ENCODE measurements around the gene AGMO. TPM values are rescaled to one million over a fixed set of nuclear protein-coding genes. Genes with fewer than 3 reads are reported as not detected.

Gene AGMO
- total RNA-seq, 1 donor from 2014 or later: 0.34 TPM

- FAIRE-seq (no peak), DNase-seq (ENCODE audit: low read depth) (no peak)
- Histone ChIP-seq H3K4me2 (ENCODE audit: low read length) (no peak overlapping the region), H4K20me1 (ENCODE audit: insufficient read depth, low read length) (no peaks in the 10 kb centered on the region), H3K4me3 (ENCODE audit: insufficient read depth, low read depth, low read length) (no peak overlapping the region), H3K27ac (ENCODE audit: low read depth, low read length) (no peak overlapping the region), H3K36me3 (ENCODE audit: insufficient read depth, low read length) (no peaks in the 10 kb centered on the region), H2AFZ (ENCODE audit: low read depth, low read length) (no peak overlapping the region), H3K9ac (ENCODE audit: low read length) (no peak overlapping the region), H3K9me3 (ENCODE audit: insufficient read depth, low read depth, low read length) (no peaks in the 10 kb centered on the region), H3K4me1 (ENCODE audit: insufficient read depth, low read length) (peaks cover 2% of the 10 kb centered on the region), H3K27me3 (ENCODE audit: insufficient read depth, low read length) (no peaks in the 10 kb centered on the region), H3K79me2 (ENCODE audit: insufficient read depth, low read length) (no peaks in the 10 kb centered on the region)
- Mint-ChIP-seq H3K4me1 (ENCODE audit: low read depth, unreplicated experiment) (peaks cover 6% of the 10 kb centered on the region), H3K36me3 (ENCODE audit: low read depth, unreplicated experiment) (peaks cover 2% of the 10 kb centered on the region), H3K27me3 (ENCODE audit: low read depth, unreplicated experiment) (no peaks in the 10 kb centered on the region), H3K9me3 (ENCODE audit: unreplicated experiment) (peaks cover 2% of the 10 kb centered on the region), H3K27ac (ENCODE audit: unreplicated experiment) (no peak overlapping the region), H3K4me3 (ENCODE audit: unreplicated experiment) (no peak overlapping the region)
- no peak for TF ChIP-seq CTCF (IDR thresholded peaks at IDR 0.05; ENCODE audit: insufficient read depth, low read depth, low read length)
Observed at GRCh38 chr7:15399441-15399840, 162.4 kb downstream of the AGMO start.

- Mint-ChIP-seq H3K4me3 (ENCODE audit: unreplicated experiment) (no peak overlapping the region), H3K27me3 (ENCODE audit: low read depth, unreplicated experiment) (no peaks in the 10 kb centered on the region), H3K27ac (ENCODE audit: unreplicated experiment) (no peak overlapping the region), H3K9me3 (ENCODE audit: unreplicated experiment) (peaks cover 2% of the 10 kb centered on the region), H3K36me3 (ENCODE audit: low read depth, unreplicated experiment) (peaks cover 2% of the 10 kb centered on the region), H3K4me1 (ENCODE audit: low read depth, unreplicated experiment) (peaks cover 6% of the 10 kb centered on the region)
- H3K4me3 ChIP-seq (ENCODE audit: insufficient read depth, low read depth, low read length): no peak overlapping the region
- DNase-seq (ENCODE audit: low read depth) (peak; percentile 39), FAIRE-seq (no peak)
- no peaks in the 10 kb centered on the region for H3K36me3 ChIP-seq (ENCODE audit: insufficient read depth, low read length)
- no peak overlapping the region for H3K9ac ChIP-seq (ENCODE audit: low read length)
- no peak for TF ChIP-seq CTCF (IDR thresholded peaks at IDR 0.05; ENCODE audit: insufficient read depth, low read depth, low read length)
- no peak for TF ChIP-seq EZH2 (IDR thresholded peaks at IDR 0.05; ENCODE audit: insufficient read depth, low read length)
- no peaks in the 10 kb centered on the region for H3K79me2 ChIP-seq (ENCODE audit: insufficient read depth, low read length)
- peaks cover 2% of the 10 kb centered on the region for H3K4me1 ChIP-seq (ENCODE audit: insufficient read depth, low read length)
- H3K4me2 ChIP-seq (ENCODE audit: low read length): no peak overlapping the region
- no peak overlapping the region for H3K27ac ChIP-seq (ENCODE audit: low read depth, low read length)
- H3K9me3 ChIP-seq (ENCODE audit: insufficient read depth, low read depth, low read length): no peaks in the 10 kb centered on the region
- no peak overlapping the region for H2AFZ ChIP-seq (ENCODE audit: low read depth, low read length)
- no peaks in the 10 kb centered on the region for H3K27me3 ChIP-seq (ENCODE audit: insufficient read depth, low read length)
- no peaks in the 10 kb centered on the region for H4K20me1 ChIP-seq (ENCODE audit: insufficient read depth, low read length)
Observed at GRCh38 chr7:15397922-15398760, 163.7 kb downstream of the AGMO start.

GRCh38 chr7:15397159-15397550 is 164.7 kb downstream of the AGMO start:
- H3K9ac ChIP-seq (ENCODE audit: low read length): no peak overlapping the region
- no peaks in the 10 kb centered on the region for H3K36me3 ChIP-seq (ENCODE audit: insufficient read depth, low read length)
- no peaks in the 10 kb centered on the region for H3K9me3 ChIP-seq (ENCODE audit: insufficient read depth, low read depth, low read length)
- peaks cover 2% of the 10 kb centered on the region for H3K9me3 Mint-ChIP-seq (ENCODE audit: unreplicated experiment)
- no peaks in the 10 kb centered on the region for H3K79me2 ChIP-seq (ENCODE audit: insufficient read depth, low read length)
- no peak for FAIRE-seq
- H2AFZ ChIP-seq (ENCODE audit: low read depth, low read length): no peak overlapping the region
- no peaks in the 10 kb centered on the region for H3K27me3 Mint-ChIP-seq (ENCODE audit: low read depth, unreplicated experiment)
- no peaks in the 10 kb centered on the region for H4K20me1 ChIP-seq (ENCODE audit: insufficient read depth, low read length)
- H3K4me1 ChIP-seq (ENCODE audit: insufficient read depth, low read length): peaks cover 2% of the 10 kb centered on the region
- H3K27ac Mint-ChIP-seq (ENCODE audit: unreplicated experiment): no peak overlapping the region
- DNase-seq (ENCODE audit: low read depth): no peak
- no peak overlapping the region for H3K4me2 ChIP-seq (ENCODE audit: low read length)
- H3K4me1 Mint-ChIP-seq (ENCODE audit: low read depth, unreplicated experiment): peaks cover 6% of the 10 kb centered on the region
- TF ChIP-seq EZH2 (IDR thresholded peaks at IDR 0.05; ENCODE audit: insufficient read depth, low read length): no peak
- no peak for TF ChIP-seq CTCF (IDR thresholded peaks at IDR 0.05; ENCODE audit: insufficient read depth, low read depth, low read length)
- H3K27ac ChIP-seq (ENCODE audit: low read depth, low read length): no peak overlapping the region
- no peak overlapping the region for H3K4me3 Mint-ChIP-seq (ENCODE audit: unreplicated experiment)
- peaks cover 2% of the 10 kb centered on the region for H3K36me3 Mint-ChIP-seq (ENCODE audit: low read depth, unreplicated experiment)
- H3K4me3 ChIP-seq (ENCODE audit: insufficient read depth, low read depth, low read length): no peak overlapping the region
- no peaks in the 10 kb centered on the region for H3K27me3 ChIP-seq (ENCODE audit: insufficient read depth, low read length)
